HEK293T (cell line): ENCODE results near the gene RBP2.

Experiments
- CTCF ChIA-PET: fragments of 350-600 bp; formaldehyde crosslinking; extraction: SDS; loops from one replicate; lab custom pipeline; 2021; ENCODE audit warnings: antibody characterized with exemption, inconsistent platforms; lab: Yijun Ruan, JAX
- POLR2A ChIA-PET: fragments of 350-600 bp; formaldehyde crosslinking; extraction: SDS; loops from one replicate; lab custom pipeline; 2020; ENCODE audit warnings: antibody characterized with exemption, inconsistent platforms; lab: Yijun Ruan, JAX
- DNase-seq: peaks from one replicate; pipeline ENCODE4 v3.0.0; 2012; ENCODE audit warnings: mixed read lengths; ENCODE audit errors: extremely low spot score
- ARNT ChIP-seq: fragments of 450-650 bp; IDR thresholded peaks from 2 replicates; pipeline ENCODE4 v1.6.1; 2017; ENCODE audit warnings: mild to moderate bottlenecking
- BHLHE40 ChIP-seq: fragments of 450-650 bp; IDR thresholded peaks from 2 replicates; pipeline ENCODE4 v1.6.1; 2016; ENCODE audit warnings: mild to moderate bottlenecking, moderate library complexity, borderline replicate concordance
- CTBP1 ChIP-seq: fragments of 450-650 bp; IDR thresholded peaks from 2 replicates; pipeline ENCODE4 v1.6.1; 2016; ENCODE audit warnings: borderline replicate concordance
- ELF4 ChIP-seq: fragments of 450-650 bp; IDR thresholded peaks from 2 replicates; pipeline ENCODE4 v1.6.1; 2017; ENCODE audit warnings: antibody characterized with exemption
- FOXA1 ChIP-seq: fragments of 450-650 bp; IDR thresholded peaks from 2 replicates; pipeline ENCODE4 v1.6.1; 2016; ENCODE audit warnings: mild to moderate bottlenecking
- FOXK2 ChIP-seq: fragments of 450-650 bp; IDR thresholded peaks from 2 replicates; pipeline ENCODE4 v1.6.1; 2016; ENCODE audit warnings: mild to moderate bottlenecking
- FOXM1 ChIP-seq: fragments of 450-650 bp; IDR thresholded peaks from 2 replicates; pipeline ENCODE4 v1.6.1; 2017; ENCODE audit warnings: mild to moderate bottlenecking, borderline replicate concordance
- HDGF ChIP-seq: fragments of 450-650 bp; IDR thresholded peaks from 2 replicates; pipeline ENCODE4 v1.6.1; 2017; ENCODE audit warnings: antibody characterized with exemption, borderline replicate concordance
- L3MBTL2 ChIP-seq: fragments of 450-650 bp; conservative IDR thresholded peaks from 2 replicates; pipeline ENCODE4 v1.6.1; 2016; ENCODE audit warnings: mild to moderate bottlenecking
- LEF1 ChIP-seq: fragments of 450-650 bp; IDR thresholded peaks from 2 replicates; pipeline ENCODE4 v1.6.1; 2017; ENCODE audit warnings: mild to moderate bottlenecking, borderline replicate concordance
- NFRKB ChIP-seq: fragments of 450-650 bp; IDR thresholded peaks from 2 replicates; pipeline ENCODE4 v1.6.1; 2016; ENCODE audit warnings: mild to moderate bottlenecking, moderate library complexity
- SP1 ChIP-seq: fragments of 450-650 bp; IDR thresholded peaks from 2 replicates; pipeline ENCODE4 v1.6.1; 2017
- SUZ12 ChIP-seq: fragments of 450-650 bp; IDR thresholded peaks from 2 replicates; pipeline ENCODE4 v1.6.1; 2016; ENCODE audit warnings: mild to moderate bottlenecking
- TARDBP ChIP-seq: fragments of 450-650 bp; IDR thresholded peaks from 2 replicates; pipeline ENCODE4 v1.6.1; 2016
- ZNF384 ChIP-seq: fragments of 450-650 bp; IDR thresholded peaks from 2 replicates; pipeline ENCODE4 v1.6.1; 2016
- TF ChIP-seq, protein P1 (sequence below): fragments of 450-650 bp; IDR thresholded peaks from 2 replicates; pipeline ENCODE4 v1.6.1; 2016

The RBP2 gene

DNA sequence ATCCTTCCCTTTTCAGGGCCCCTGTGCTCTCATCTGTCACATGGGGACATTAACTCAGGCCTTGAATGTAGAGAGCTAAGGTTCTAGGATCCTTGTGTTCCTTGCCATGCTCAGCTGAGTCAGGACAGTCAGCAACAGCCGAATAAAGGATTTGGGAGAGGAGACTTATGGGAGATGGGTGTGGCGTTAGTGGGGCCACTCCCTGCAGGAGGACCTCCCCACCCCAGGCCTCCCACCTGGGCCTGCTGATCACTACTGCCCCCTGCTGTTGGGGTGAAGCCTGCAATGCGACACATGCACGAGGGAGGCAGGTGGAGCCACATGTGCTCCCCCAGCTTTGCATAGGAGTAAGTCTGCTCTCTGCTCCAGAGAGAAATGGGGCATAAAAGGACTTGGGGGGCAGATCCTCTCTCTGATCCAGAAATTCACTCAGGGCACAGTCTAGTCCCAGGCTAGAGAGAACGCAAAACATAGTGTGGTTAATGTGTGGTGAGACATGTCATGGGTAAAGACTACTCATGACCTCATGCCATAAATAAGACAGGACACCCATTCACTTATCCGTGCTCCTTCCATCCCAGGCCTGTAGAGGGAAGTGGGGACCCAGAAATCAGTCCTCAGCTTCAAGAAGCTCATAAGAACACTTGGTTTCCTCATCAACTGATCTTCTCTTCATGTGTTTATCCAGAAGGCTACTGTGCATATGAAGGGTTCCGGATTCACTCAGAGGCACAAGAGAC lies 43.9 kb upstream of the RBP2 start:
- ChIA-PET CTCF (interaction anchor here (0.6 to 1.2 kb wide), 2 partner anchors 9 to 12 kb away, joined by 3 read pairs; no protein-coding TSS in a partner anchor), POLR2A (no interaction called here)
- TF ChIP-seq L3MBTL2 = 0 out of 2 replicates have a peak, but pooled peaks have one; percentile 16
- TF ChIP-seq CTBP1 = no peak
- DNase-seq = peak; percentile 68

DNA sequence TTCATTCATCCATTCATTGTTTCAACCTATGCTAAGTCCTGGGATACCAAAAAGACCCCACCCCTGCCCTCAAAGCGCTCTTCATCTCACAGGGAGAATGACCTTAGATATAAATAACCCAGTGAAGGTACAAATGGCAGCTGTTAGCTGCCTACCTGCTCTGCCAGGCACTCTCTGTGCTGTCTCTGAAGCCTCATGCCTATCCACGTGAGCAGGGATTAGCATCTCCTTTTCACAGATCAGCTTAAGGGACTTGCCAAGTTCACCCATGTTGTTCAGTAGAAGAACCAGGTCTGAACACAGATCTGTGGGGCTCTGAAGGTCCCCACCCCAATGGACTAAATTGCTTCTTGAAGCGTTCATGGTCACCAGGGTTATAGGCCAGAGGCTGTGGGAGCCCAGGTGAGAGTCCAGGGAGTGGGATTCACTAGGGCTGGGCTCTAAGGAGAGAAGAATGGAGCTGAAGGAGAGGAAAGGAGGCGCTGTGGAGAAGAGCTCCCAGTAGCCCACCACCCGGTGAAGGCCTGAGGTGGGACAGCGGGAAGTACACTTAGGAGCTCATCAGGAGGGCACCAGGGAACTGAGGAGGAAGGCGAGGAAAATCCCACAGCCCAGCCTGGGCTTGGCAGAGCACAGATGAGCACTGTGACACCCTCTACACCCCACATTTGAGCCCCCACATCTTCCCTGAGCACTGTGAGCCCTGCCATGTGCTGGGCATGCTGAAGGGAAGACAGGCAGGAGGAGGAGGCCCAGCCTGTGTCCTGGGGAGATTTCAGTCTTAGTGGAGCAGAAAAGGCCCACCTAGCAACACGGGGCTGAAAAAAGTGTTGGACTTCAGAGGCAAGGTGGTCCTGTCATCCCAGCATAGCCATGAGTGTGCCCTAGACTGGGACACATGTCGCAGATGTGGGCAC lies 42.9 kb upstream of the RBP2 start:
- ChIA-PET CTCF (interaction anchor here (0.6 to 1.2 kb wide), 2 partner anchors 10 to 13 kb away, joined by 3 read pairs; no protein-coding TSS in a partner anchor), POLR2A (no interaction called here)
- DNase-seq = no peak
- no peak for TF ChIP-seq ELF4
- no peak for TF ChIP-seq SP1
- TF ChIP-seq FOXK2 = no peak
- no peak for TF ChIP-seq NFRKB
- TF ChIP-seq ARNT = no peak
- no peak for TF ChIP-seq SUZ12
- TF ChIP-seq CTBP1 = no peak
- no peak for TF ChIP-seq TARDBP
- TF ChIP-seq ZNF384 = no peak
- TF ChIP-seq L3MBTL2 = no peak
- TF ChIP-seq FOXA1 = no peak
- TF ChIP-seq FOXM1 = no peak
- TF ChIP-seq LEF1 = no peak
- TF ChIP-seq, protein P1, sequence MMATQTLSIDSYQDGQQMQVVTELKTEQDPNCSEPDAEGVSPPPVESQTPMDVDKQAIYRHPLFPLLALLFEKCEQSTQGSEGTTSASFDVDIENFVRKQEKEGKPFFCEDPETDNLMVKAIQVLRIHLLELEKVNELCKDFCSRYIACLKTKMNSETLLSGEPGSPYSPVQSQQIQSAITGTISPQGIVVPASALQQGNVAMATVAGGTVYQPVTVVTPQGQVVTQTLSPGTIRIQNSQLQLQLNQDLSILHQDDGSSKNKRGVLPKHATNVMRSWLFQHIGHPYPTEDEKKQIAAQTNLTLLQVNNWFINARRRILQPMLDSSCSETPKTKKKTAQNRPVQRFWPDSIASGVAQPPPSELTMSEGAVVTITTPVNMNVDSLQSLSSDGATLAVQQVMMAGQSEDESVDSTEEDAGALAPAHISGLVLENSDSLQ = no peak
- no peak for TF ChIP-seq BHLHE40
- no peak for TF ChIP-seq HDGF

DNA sequence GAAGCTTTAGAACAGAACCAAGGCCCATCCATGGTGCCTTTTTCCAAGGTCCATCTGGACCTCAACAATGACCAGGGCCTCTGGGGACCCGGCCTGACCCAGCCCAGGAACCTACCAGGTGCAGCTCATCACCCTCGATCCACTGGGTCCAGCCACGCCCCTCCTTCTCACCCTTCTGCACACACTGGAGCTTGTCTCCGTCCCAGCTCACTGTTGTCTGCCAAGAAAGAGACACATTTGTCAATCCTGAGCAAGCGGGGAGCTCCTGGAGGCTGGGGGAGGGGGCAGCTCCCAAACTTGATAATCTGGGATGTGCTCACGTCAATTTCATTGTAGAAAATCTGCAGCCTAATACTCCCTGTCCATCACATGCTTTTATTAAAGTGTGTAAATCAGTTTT lies 42.0 kb upstream of the RBP2 start:
- TF ChIP-seq FOXM1 (no peak), ELF4 (no peak), ARNT (no peak), CTBP1 (no peak)
- no peak for DNase-seq
- POLR2A ChIA-PET = no interaction called here
- CTCF ChIA-PET = interaction anchor here (0.7 kb wide), 1 partner anchor 24 kb away, joined by 4 read pairs; no protein-coding TSS in a partner anchor

DNA sequence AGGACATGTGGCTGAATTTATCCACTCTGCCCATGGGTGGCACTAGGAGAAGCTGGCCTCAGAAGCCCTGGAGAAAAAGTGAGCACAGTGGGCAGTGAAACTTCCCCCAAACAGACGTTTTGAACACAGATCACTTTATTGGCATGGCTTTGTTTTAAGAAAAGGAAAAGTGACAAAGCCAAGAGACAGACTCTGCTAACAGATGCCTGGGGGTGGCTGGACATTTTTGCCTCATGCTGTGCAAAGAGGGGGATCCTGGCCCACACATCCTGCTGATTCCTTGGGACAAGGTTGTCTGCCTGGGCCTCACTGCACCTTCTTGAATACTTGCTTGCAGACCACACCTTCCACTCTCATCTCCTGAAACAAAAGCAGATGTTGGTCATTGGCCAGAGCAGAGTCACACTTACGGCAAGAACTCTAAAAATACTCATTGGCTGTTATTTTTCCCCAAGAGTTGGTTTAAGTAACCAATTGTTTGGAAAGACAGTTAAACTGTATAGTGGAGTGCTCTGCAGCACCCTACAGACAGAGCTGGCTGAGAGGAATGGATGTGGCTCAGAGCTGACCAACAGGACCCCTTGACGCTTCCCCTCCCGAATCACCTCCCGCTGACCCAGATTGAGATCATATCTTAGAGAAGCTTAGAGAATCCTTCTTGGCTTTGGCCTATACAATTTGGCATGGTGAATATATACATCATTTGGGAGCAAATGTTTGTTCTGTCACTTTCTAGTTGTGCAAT lies 41.2 kb upstream of the RBP2 start:
- TF ChIP-seq SUZ12 (no peak), TARDBP (no peak), L3MBTL2 (no peak), ARNT (no peak), NFRKB (no peak), SP1 (no peak), HDGF (no peak)
- TF ChIP-seq, protein P1 = no peak
- CTCF ChIA-PET = interaction anchor here (1.3 kb wide), 1 partner anchor 44 kb away, joined by 3 read pairs; no protein-coding TSS in a partner anchor
- DNase-seq = no peak
- POLR2A ChIA-PET = no interaction called here

DNA sequence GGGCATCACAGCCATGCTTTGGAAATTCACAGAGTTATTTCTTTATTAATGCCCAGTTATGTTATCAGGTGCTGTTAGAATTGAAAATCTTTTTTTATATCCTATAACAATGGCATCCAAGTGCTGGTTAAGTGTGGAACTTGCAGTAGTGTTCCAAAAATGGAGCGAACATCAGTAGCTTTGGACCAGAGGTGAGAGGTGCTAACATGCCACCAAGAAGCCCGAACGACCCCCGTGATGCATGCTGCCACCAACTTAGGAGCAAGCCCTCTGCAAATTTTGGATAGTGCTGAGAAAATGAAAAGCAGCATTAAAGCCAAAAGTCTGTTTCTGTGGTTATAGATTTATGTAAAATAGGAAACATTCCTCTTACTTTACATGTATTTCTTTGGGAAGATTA lies 38.4 kb upstream of the RBP2 start:
- ChIA-PET CTCF (no interaction called here), POLR2A (no interaction called here)
- DNase-seq = no peak
- TF ChIP-seq L3MBTL2 = no peak
- no peak for TF ChIP-seq ARNT
- no peak for TF ChIP-seq TARDBP
- TF ChIP-seq FOXK2 = no peak
- no peak for TF ChIP-seq SUZ12
- no peak for TF ChIP-seq FOXM1
- no peak for TF ChIP-seq CTBP1
- TF ChIP-seq SP1 = no peak
- no peak for TF ChIP-seq FOXA1
- TF ChIP-seq ELF4 = no peak
- TF ChIP-seq LEF1 = no peak
- no peak for TF ChIP-seq ZNF384
- no peak for TF ChIP-seq NFRKB
- TF ChIP-seq HDGF = no peak
- TF ChIP-seq BHLHE40 = no peak
- TF ChIP-seq, protein P1 = no peak
